Measurements from ENCODE around the gene KEL. TPM values are rescaled to one million over a fixed set of nuclear protein-coding genes. Genes with fewer than 3 reads are reported as not detected.
"Not testable (repeated sequence)": the region's sequence is repeated elsewhere in the genome, so short reads cannot be mapped to it uniquely, and the experiment has no call there.

The KEL gene
- total and polyA plus RNA-seq, 3 donors from 2014 or later, result 52.1 to 124 (median 124) TPM

DNA sequence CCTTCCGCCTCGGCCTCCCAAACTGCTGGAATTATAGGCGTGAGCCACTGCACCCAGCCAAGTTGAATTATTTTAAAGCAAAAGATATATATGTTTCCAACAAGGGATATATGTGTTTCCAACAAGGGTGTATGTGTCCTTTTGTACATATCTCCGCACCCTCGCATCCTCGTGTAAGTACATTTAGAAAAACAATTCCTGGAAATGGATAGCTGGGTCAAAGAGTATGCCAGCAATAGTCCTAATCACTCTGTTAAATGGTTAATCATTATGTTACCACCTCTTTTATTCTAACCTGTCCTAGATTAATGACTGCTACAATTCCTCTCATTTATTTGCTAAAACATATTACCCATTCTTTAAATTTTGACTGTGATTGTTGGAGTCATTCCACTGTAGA, 36.8 kb upstream of the KEL start:
- no peaks in the 10 kb centered on the region for H3K27me3 ChIP-seq
- intact Hi-C loops (cut with DNase I; ENCODE audit: low total_unique reads), result no loop called here

DNA sequence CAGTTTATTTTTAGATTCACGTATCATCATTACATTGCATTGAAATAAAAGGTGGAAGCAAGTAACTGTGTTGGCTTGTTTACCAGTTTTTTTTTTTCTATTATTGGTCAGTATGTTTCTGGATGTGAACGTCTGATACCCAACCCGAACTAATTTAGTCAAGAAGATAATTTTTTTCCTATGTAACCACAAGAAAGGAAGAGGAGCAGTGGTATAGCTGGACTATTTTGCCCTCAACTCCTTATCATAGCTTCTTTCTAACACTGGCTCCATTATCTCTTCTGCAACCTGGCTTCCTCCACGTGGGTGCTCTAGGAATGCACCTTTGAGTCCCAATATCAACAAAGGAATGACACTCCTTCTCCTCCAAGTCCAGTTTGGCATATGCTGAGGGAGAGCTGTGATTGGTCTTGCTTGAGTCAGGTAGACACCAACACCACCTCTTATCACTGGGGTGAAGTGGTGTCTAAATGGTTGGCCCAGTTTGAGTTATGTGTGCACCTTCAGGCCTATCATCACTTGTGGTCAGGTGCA, 35.4 kb upstream of the KEL start:
- no peak for DNase-seq
- Histone ChIP-seq H3K27me3 (no peaks in the 10 kb centered on the region), H3K27ac (no peak overlapping the region), H3K36me3 (ENCODE audit: low read depth, missing control alignments) (no peaks in the 10 kb centered on the region), H3K4me3 (no peak overlapping the region), H3K4me1 (no peaks in the 10 kb centered on the region), H3K9me3 (no peaks in the 10 kb centered on the region)
- TF ChIP-seq, protein P1, sequence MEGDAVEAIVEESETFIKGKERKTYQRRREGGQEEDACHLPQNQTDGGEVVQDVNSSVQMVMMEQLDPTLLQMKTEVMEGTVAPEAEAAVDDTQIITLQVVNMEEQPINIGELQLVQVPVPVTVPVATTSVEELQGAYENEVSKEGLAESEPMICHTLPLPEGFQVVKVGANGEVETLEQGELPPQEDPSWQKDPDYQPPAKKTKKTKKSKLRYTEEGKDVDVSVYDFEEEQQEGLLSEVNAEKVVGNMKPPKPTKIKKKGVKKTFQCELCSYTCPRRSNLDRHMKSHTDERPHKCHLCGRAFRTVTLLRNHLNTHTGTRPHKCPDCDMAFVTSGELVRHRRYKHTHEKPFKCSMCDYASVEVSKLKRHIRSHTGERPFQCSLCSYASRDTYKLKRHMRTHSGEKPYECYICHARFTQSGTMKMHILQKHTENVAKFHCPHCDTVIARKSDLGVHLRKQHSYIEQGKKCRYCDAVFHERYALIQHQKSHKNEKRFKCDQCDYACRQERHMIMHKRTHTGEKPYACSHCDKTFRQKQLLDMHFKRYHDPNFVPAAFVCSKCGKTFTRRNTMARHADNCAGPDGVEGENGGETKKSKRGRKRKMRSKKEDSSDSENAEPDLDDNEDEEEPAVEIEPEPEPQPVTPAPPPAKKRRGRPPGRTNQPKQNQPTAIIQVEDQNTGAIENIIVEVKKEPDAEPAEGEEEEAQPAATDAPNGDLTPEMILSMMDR (IDR thresholded peaks at IDR 0.05), result no peak
- no peak for TF ChIP-seq POLR2A (IDR thresholded peaks at IDR 0.05)
- WGBS, 2 donors, result 66 to 75% methylated on average over 4 of the region's 4 CpGs
- intact Hi-C loops (cut with DNase I; ENCODE audit: low total_unique reads), result no loop called here

More for the DNA sequence above, 36.8 kb upstream of the KEL start:
- no peak overlapping the region for H3K4me3 ChIP-seq
- peaks cover 4% of the 10 kb centered on the region for H3K4me1 ChIP-seq
- WGBS, 2 donors, result 93 to 95% methylated on average over 6 of the region's 6 CpGs
- no peak for DNase-seq
- H3K9me3 ChIP-seq, result no peaks in the 10 kb centered on the region
- H3K36me3 ChIP-seq (ENCODE audit: low read depth, missing control alignments), result no peaks in the 10 kb centered on the region
- no peak overlapping the region for H3K27ac ChIP-seq
- TF ChIP-seq, protein P1 (IDR thresholded peaks at IDR 0.05), result no peak
- no peak for TF ChIP-seq POLR2A (IDR thresholded peaks at IDR 0.05)

DNA sequence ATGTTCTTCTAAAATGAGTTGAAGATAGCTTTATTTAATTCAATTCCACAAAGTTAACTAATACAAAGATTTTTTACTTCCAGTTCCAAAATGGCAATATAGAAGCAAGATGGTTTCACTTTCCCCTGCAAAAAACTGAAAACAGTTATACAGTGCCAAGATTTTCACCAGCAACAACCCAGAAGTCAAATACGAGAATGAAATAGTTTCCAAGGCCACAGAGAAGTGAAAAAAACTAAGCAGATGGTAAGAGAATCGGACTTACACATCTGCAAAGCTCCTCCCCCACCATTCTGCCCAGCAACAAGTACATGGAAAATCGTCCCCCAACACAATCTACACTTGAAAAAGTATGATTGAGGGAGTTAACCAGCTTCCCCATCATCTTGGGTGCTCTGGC, 30.3 kb upstream of the KEL start:
- intact Hi-C loops (cut with DNase I; ENCODE audit: low total_unique reads), result no loop called here
- WGBS, 2 donors, result 34 to 43% methylated on average over 3 of the region's 3 CpGs

DNA sequence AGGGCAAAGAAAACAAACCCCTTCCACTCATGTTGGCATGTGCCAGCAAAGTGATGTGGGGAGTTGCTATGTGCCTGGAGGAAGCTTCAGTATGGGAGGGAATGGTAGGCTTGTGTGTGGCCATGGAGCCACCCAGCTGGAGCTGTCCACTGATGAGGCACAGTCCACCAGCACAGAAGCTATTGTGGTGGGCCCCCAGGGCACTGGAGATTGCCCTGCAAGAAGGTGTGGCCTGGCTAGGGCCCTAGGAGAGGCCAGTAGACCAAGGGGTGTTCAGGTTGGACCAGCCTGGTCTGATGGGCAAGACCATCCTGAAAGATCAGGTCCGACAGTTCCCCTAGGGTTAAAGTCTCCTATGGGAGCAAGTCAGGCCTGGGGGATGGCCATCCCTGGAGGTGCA, 22.1 kb upstream of the KEL start:
- TF ChIP-seq POLR2A (IDR thresholded peaks at IDR 0.05), result no peak
- TF ChIP-seq, protein P1 (IDR thresholded peaks at IDR 0.05), result no peak
- H3K27me3 ChIP-seq, result no peaks in the 10 kb centered on the region
- no peak overlapping the region for H3K4me3 ChIP-seq
- intact Hi-C loops (cut with DNase I; ENCODE audit: low total_unique reads), result no loop called here
- H3K9me3 ChIP-seq, result no peaks in the 10 kb centered on the region
- no peaks in the 10 kb centered on the region for H3K36me3 ChIP-seq (ENCODE audit: low read depth, missing control alignments)
- 71 to 88% methylated on average over 1 of the region's 1 CpG for WGBS, 2 donors
- DNase-seq, result no peak
- H3K4me1 ChIP-seq, result no peaks in the 10 kb centered on the region
- no peak overlapping the region for H3K27ac ChIP-seq

More for the DNA sequence above, 30.3 kb upstream of the KEL start:
- Histone ChIP-seq H3K27ac (no peak overlapping the region), H3K4me1 (no peaks in the 10 kb centered on the region), H3K4me3 (no peak overlapping the region), H3K36me3 (ENCODE audit: low read depth, missing control alignments) (no peaks in the 10 kb centered on the region), H3K27me3 (no peaks in the 10 kb centered on the region), H3K9me3 (no peaks in the 10 kb centered on the region)
- DNase-seq, result no peak
- TF ChIP-seq, protein P1 (IDR thresholded peaks at IDR 0.05), result no peak
- TF ChIP-seq POLR2A (IDR thresholded peaks at IDR 0.05), result no peak

DNA sequence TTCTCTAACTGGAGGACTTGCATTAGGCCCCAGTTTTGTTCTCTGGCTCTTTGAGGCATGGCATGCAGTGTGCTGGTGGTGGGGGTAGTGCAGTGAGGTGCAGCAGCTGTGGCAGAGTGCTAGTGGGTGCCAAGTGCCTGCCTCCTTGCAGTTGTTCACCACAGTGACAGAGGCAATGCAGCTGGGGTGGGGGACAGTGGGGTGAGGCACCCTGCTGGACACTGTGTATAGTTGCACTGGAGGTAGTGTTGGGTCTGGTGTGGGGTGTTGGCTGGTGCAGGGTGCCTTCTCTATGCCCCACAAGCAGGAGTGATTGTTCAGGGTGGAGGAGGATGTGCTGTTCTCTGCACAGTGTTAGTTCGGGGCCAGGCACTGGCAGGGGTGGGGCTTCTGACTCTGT, 21.7 kb upstream of the KEL start:
- Histone ChIP-seq H3K4me3 (no peak overlapping the region), H3K36me3 (ENCODE audit: low read depth, missing control alignments) (no peaks in the 10 kb centered on the region), H3K27ac (no peak overlapping the region), H3K4me1 (no peaks in the 10 kb centered on the region), H3K9me3 (no peaks in the 10 kb centered on the region), H3K27me3 (no peaks in the 10 kb centered on the region)
- intact Hi-C loops (cut with DNase I; ENCODE audit: low total_unique reads), result no loop called here
- WGBS, 2 donors, result 88% methylated on average over 1 of the region's 1 CpG; no CpG with 5 or more reads in 1 of the 2 donors
- DNase-seq, result no peak
- TF ChIP-seq, protein P1 (IDR thresholded peaks at IDR 0.05), result no peak
- TF ChIP-seq POLR2A (IDR thresholded peaks at IDR 0.05), result no peak

DNA sequence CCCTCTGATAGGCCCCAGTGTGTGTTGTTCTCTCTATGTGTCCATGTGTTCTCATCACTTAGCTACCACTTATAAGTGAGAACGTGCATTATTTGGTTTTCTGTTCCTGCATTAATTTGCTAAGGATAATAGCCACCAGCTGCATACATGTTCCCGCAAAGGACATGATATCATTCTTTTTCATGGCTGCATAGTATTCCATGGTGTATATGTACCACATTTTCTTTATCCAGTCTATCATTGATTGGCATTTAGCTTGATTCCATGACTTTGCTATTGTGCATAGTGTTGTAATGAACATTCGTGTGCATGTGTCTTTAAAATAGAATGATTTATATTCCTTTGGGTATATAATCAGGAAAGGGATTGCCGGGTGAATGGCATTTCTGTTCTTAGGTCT, 16.2 kb upstream of the KEL start:
- intact Hi-C loops (cut with DNase I; ENCODE audit: low total_unique reads); H3K27me3 ChIP-seq; H3K4me3 ChIP-seq; H3K4me1 ChIP-seq; H3K36me3 ChIP-seq (ENCODE audit: low read depth, missing control alignments); DNase-seq; H3K27ac ChIP-seq; H3K9me3 ChIP-seq: not testable (repeated sequence)
- WGBS, 2 donors, result 87 to 91% methylated on average over 4 of the region's 4 CpGs
